GM12801 (cell line): ENCODE results near the gene MED4.

Source experiments
- TF ChIP-seq, protein P1 (sequence below): IDR thresholded peaks from one replicate; pipeline ENCODE4 v1.5.1; 2011; ENCODE audit warnings: control low read depth; ENCODE audit not compliant: insufficient read length; ENCODE audit errors: extremely low read depth

Gene MED4

DNA sequence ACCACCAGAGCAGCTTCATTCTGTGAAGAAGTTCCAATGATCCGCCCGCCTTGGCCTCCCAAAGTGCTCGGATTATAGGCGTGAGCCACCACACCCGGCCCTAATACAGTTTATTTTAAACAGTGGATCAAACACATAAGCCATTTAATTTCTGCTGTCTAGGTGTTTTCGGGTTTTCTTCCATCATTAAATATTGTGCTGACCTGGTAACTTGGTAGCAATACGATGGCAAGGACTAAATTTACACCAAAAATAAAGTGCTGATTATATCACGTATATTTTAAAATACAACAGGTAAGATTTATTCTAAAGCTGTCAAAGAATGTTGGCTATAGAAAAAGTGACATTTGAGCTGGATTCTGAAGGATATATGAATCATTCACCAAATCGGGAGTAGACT lies 1.3 kb downstream of the MED4 start:
- TF ChIP-seq, protein P1, sequence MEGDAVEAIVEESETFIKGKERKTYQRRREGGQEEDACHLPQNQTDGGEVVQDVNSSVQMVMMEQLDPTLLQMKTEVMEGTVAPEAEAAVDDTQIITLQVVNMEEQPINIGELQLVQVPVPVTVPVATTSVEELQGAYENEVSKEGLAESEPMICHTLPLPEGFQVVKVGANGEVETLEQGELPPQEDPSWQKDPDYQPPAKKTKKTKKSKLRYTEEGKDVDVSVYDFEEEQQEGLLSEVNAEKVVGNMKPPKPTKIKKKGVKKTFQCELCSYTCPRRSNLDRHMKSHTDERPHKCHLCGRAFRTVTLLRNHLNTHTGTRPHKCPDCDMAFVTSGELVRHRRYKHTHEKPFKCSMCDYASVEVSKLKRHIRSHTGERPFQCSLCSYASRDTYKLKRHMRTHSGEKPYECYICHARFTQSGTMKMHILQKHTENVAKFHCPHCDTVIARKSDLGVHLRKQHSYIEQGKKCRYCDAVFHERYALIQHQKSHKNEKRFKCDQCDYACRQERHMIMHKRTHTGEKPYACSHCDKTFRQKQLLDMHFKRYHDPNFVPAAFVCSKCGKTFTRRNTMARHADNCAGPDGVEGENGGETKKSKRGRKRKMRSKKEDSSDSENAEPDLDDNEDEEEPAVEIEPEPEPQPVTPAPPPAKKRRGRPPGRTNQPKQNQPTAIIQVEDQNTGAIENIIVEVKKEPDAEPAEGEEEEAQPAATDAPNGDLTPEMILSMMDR = no peak

DNA sequence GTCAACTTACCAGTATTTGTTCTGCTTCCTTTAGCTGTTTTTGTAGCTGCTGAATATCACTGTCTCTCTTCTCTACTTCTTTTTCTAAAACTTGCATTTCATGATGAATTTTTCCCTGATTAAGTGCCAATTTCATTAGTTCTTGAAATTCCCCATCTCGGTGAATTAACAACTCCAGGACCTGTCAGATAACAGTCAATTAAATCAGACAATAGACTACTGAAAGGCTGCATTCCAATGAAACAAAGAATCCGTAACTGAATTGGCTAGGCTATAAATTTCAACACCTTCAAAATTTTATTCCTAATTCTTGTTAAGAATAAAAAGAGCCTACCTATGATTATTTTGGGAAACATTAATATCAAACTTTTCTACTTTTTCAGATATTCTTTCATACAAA lies 8.6 kb downstream of the MED4 start:
- TF ChIP-seq, protein P1 = no peak

DNA sequence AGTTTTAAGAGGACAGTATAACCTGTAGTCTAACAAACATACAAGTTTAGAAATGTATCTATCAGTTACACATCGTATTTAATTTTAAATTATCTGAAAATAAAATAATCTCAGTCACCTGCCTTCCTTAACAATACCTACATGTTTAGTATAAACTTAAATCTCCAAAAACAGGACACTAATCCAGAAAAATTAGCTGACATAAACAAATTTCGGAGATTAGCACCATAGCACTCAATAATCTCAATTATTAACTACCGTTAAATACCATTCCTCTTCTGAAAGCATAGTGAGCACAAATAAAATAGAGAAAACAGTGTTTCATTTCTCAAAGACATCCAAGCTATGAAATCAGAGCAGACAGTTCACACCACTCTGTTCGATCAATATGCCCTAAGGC lies 13.2 kb downstream of the MED4 start:
- TF ChIP-seq, protein P1 = no peak

DNA sequence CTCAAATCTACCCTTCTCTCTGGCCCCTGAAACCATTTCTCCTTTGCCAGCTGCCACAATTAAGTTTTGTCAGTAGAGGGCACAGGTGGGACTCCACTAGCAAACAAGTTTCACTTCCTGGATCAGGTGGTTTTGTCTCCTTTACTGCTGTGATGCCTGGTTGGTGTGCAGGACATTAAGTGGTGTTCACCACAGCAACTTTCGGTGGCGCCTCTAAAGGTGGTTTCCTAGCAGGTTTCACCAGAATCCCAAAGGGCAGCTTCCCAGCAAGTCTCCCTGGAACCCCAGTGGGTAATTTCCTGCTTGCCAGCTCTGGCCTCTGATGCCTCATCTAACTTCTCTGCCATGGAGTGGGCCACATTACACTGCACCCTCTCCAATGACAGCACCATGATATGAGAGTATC lies 16.6 kb downstream of the MED4 start:
- TF ChIP-seq, protein P1 = no peak

DNA sequence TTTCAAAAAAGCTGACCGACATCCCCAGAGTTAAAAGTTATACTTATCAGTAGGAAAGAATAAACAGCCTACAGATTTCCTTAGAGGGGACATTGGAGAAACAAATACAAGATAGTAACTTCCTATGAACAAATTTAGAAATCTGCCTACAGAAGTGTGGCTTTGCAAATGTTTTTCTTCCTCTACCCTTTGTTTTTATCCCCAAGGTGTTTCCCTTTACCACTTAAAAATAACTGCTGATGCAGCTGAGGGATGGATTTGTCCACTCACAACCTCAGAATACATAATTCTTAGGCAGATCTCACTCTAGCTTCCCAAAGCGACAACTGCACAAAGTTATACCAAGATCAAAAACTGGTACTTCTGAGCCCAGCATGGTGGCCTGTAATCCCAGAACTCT lies 20.9 kb downstream of the MED4 start:
- TF ChIP-seq, protein P1 = no peak

DNA sequence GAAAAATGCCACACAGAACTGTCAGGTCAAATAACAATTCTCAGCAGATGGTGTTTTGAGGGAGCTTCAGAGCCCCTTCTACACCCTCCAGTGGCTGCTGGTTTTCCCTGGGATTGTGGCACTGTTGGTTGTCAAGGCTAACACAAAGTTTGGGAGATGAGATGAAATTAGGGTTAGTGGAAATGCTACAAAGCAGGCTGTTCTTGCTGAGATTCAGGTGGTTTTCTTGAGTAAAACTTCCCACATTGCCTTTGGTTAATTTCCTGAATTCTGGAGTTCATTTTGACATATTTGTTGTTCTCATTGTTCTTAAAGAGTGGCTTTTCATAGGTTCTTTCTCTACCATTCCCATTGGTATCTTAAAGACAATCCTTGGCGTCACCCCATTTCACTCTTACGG lies 22.1 kb downstream of the MED4 start:
- TF ChIP-seq, protein P1 = no peak

DNA sequence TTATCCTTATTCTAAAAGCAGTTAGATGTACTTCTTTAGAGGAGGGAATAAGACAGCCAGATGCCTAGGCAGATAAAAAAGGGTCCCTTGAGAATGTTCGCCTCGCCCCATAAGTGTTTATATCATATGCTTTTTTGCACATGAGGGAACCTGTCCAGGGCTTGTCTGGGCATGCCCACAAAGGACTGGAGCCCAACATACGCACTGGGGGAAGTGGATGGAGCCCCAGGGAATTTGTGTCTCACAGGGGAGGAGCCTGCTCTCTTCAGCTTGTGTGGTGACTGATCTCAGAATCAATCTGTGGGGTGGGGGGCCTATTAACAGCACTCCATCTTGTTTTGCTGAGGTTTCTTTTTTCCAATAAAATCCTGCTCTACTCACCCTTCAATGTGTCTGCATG lies 22.6 kb downstream of the MED4 start:
- TF ChIP-seq, protein P1 = no peak

DNA sequence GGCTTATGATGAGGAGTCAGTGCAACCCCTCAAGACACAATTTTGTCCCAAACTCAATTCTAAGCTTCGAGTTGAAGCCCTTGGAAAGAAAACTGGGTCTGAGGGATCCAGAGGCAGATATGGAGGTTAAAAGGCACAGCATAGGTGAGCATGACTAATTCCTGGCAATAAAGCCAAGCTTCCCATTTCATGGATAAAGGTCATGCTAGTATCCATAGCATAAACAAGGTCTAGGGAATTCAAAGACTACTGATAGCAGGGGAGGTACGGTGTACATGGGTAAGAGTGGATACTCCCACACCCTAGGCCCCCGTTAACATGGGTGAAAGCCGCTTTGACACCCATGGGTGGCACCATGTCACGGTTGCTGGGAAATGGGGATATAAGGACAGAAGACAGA lies 24.0 kb downstream of the MED4 start:
- TF ChIP-seq, protein P1 = no peak
